Sigmoid colon (tissue), 7 donors: ENCODE data around the gene TBCA. TPM values are rescaled to one million over a fixed set of nuclear protein-coding genes. Genes with fewer than 3 reads are reported as not detected.

Experiments
- DNase-seq: peaks from one replicate; pipeline ENCODE4 v3.0.0-alpha.2; 2019
- H3K27ac ChIP-seq, 4 donors: fragments of 200-600 bp; sonication (generic); one replicate each; pipeline ENCODE4 v1.5.1; 2016 to 2019; ENCODE audit warnings: mild to moderate bottlenecking in 1 of 4
- H3K27me3 ChIP-seq, 3 donors: fragments of 200-600 bp; sonication (generic); one replicate each; pipeline ENCODE4 v1.5.1; 2019; ENCODE audit warnings: mild to moderate bottlenecking in 1 of 3
- H3K36me3 ChIP-seq, 4 donors: fragments of 200-600 bp; sonication (generic); one replicate each; pipeline ENCODE4 v1.5.1; 2016 to 2019
- H3K4me1 ChIP-seq, 4 donors: fragments of 200-600 bp; sonication (generic); one replicate each; pipeline ENCODE4 v1.5.1; 2017 to 2019
- H3K4me3 ChIP-seq, 4 donors: fragments of 200-600 bp; sonication (generic); one replicate each; pipeline ENCODE4 v1.5.1; 2017 to 2019; ENCODE audit warnings: mild to moderate bottlenecking in 2 of 4, moderate library complexity in 1 of 4
- H3K9me3 ChIP-seq, 4 donors: fragments of 200-600 bp in 3 of 4; sonication (generic) in 3 of 4; one replicate each; pipeline versions ENCODE4 v1.5.1 to v1.6.1; 2013 to 2019
- CTCF ChIP-seq, 4 experiments: fragments of 450-650 bp in 3 of 4; fragments of 200-600 bp in 1 of 4; IDR thresholded peaks; one replicate each; pipeline ENCODE4 v1.5.1; 2016 to 2019; ENCODE audit warnings: antibody characterized with exemption in 4 of 4, mild to moderate bottlenecking in 3 of 4, moderate library complexity in 2 of 4
- EP300 ChIP-seq, 4 donors: sonication (generic); formaldehyde crosslinking; IDR thresholded peaks; one replicate each; pipeline ENCODE4 v1.6.1; 2017; ENCODE audit warnings: antibody characterized with exemption in 4 of 4
- POLR2A ChIP-seq, 2 donors: fragments of 450-650 bp; IDR thresholded peaks; one replicate each; pipeline ENCODE4 v1.6.1; 2016; ENCODE audit warnings: antibody characterized with exemption in 2 of 2, mild to moderate bottlenecking in 2 of 2, moderate library complexity in 2 of 2
- POLR2AphosphoS5 ChIP-seq, 4 donors: sonication (generic); formaldehyde crosslinking; IDR thresholded peaks; one replicate each; pipeline ENCODE4 v1.6.1; 2017; ENCODE audit warnings: antibody characterized with exemption in 4 of 4
- whole genome bisulfite sequencing, 2 donors: extraction: QIAGEN DNeasy Blood & Tissue Kit; methylation state at CpG; one replicate each; pipeline ENCODE4 v1.1.7; 2013; 5-methylcytosine and 5-hydroxymethylcytosine counted together
- intact Hi-C: fragments of 100-400 bp; cut with DNase I; formaldehyde crosslinking; loops from one replicate; pipeline ENCODE4 v1.15.1; 2023
- polyA plus RNA-seq, 3 donors: library from polyadenylated mRNA; stranded (reverse); fragments of 200-250 nt; gene quantifications; one replicate each; pipeline ENCODE4 v1.2.3, GENCODE V29; 2013
- total RNA-seq, 4 donors: library from RNA; depleted of rRNA; stranded (reverse); fragments of >200 nt; gene quantifications; one replicate each; pipeline ENCODE4 v1.1.0, GENCODE V29; 2016
- donor health status: healthy with polysubstance abuse.
- donor health status: Bipolar disorder and iron deficiency.
- donor health status: healthy.

Gene TBCA
- total and polyA plus RNA-seq, 7 donors, result 174 to 240 (median 222) TPM

GRCh38 chr5:77727190-77727589 is 48.9 kb downstream of the TBCA start:
- Histone ChIP-seq H3K27ac (no peak overlapping the region), H3K9me3 (no peaks in the 10 kb centered on the region), H3K36me3 (no peaks in the 10 kb centered on the region), H3K27me3 (no peaks in the 10 kb centered on the region), H3K4me3 (no peak overlapping the region), H3K4me1 (peaks cover 0 to 12% (median 0%) of the 10 kb centered on the region in 4 donors)
- intact Hi-C loops, result no loop called here
- TF ChIP-seq POLR2AphosphoS5 (IDR thresholded peaks at IDR 0.05), result no peak
- no peak for TF ChIP-seq POLR2A (IDR thresholded peaks at IDR 0.05)
- no peak for TF ChIP-seq EP300 (IDR thresholded peaks at IDR 0.05)
- no peak for TF ChIP-seq CTCF (IDR thresholded peaks at IDR 0.05)
- DNase-seq, result no peak
- 78 to 96% methylated on average over 3 of the region's 3 CpGs for WGBS, 2 donors

GRCh38 chr5:77725616-77726015 is 50.5 kb downstream of the TBCA start:
- Histone ChIP-seq H3K4me3 (no peak overlapping the region), H3K27ac (no peak overlapping the region), H3K27me3 (no peaks in the 10 kb centered on the region), H3K4me1 (peaks cover 0 to 12% (median 0%) of the 10 kb centered on the region in 4 donors), H3K36me3 (no peaks in the 10 kb centered on the region), H3K9me3 (no peaks in the 10 kb centered on the region)
- intact Hi-C loops, result no loop called here
- no peak for TF ChIP-seq POLR2A (IDR thresholded peaks at IDR 0.05)
- no peak for DNase-seq
- 88 to 90% methylated on average over 7 of the region's 7 CpGs for WGBS, 2 donors

- Histone ChIP-seq H3K27me3 (no peaks in the 10 kb centered on the region), H3K9me3 (no peaks in the 10 kb centered on the region), H3K36me3 (no peaks in the 10 kb centered on the region), H3K27ac (no peak overlapping the region), H3K4me3 (no peak overlapping the region), H3K4me1 (peaks cover 0 to 12% (median 0%) of the 10 kb centered on the region in 4 donors)
- WGBS, 2 donors, result 78 to 84% methylated on average over 5 of the region's 5 CpGs
- intact Hi-C loops, result no loop called here
- TF ChIP-seq CTCF (IDR thresholded peaks at IDR 0.05), result no peak
- no peak for TF ChIP-seq EP300 (IDR thresholded peaks at IDR 0.05)
- no peak for TF ChIP-seq POLR2AphosphoS5 (IDR thresholded peaks at IDR 0.05)
- no peak for DNase-seq
These were observed 51.2 kb downstream of the TBCA start for GRCh38 chr5:77724934-77725333.

GRCh38 chr5:77719666-77720363 is 56.3 kb downstream of the TBCA start:
- TF ChIP-seq EP300 (IDR thresholded peaks at IDR 0.05) (no peak), POLR2AphosphoS5 (IDR thresholded peaks at IDR 0.05) (no peak), POLR2A (IDR thresholded peaks at IDR 0.05) (no peak), CTCF (IDR thresholded peaks at IDR 0.05) (no peak)
- Histone ChIP-seq H3K27me3 (no peaks in the 10 kb centered on the region), H3K9me3 (no peaks in the 10 kb centered on the region), H3K4me1 (no peaks in the 10 kb centered on the region), H3K36me3 (no peaks in the 10 kb centered on the region), H3K4me3 (no peak overlapping the region), H3K27ac (no peak overlapping the region)
- intact Hi-C loops, result no loop called here
- no peak for DNase-seq
- WGBS, 2 donors, result 92 to 95% methylated on average over 3 of the region's 3 CpGs

- intact Hi-C loops, result no loop called here
- 74 to 89% methylated on average over 6 of the region's 6 CpGs for WGBS, 2 donors
- no peaks in the 10 kb centered on the region for H3K9me3 ChIP-seq
- TF ChIP-seq EP300 (IDR thresholded peaks at IDR 0.05) (no peak), CTCF (IDR thresholded peaks at IDR 0.05) (no peak), POLR2A (IDR thresholded peaks at IDR 0.05) (no peak), POLR2AphosphoS5 (IDR thresholded peaks at IDR 0.05) (no peak)
- H3K36me3 ChIP-seq, result no peaks in the 10 kb centered on the region
- H3K4me3 ChIP-seq, result no peak overlapping the region
- H3K27ac ChIP-seq, result no peak overlapping the region
- DNase-seq, result no peak
- H3K4me1 ChIP-seq, result no peaks in the 10 kb centered on the region
- no peaks in the 10 kb centered on the region for H3K27me3 ChIP-seq
These were observed 57.1 kb downstream of the TBCA start for GRCh38 chr5:77718934-77719610.
